ENCODE measurements around the gene ISG20L2.

ISG20L2 gene

GRCh38 chr1:156728599-156729462 lies at the start of gene ISG20L2:
Gene ISG20L2, minus strand, starts transcription at chr1:156728766. Its CDS starts 1,114 bp downstream, at chr1:156727652.
- H3K79me2 ChIP-seq (ENCODE audit: control insufficient read depth, low read length), result peaks cover 66% of the 10 kb centered on the region
- H3K4me1 ChIP-seq (ENCODE audit: control insufficient read depth, low read length), result peaks cover 32% of the 10 kb centered on the region
- H4K20me1 ChIP-seq (ENCODE audit: control insufficient read depth, insufficient read depth, low read depth, low read length), result peaks cover 24% of the 10 kb centered on the region
- peak within 1 kb of the TSS; percentile 97 for H3K4me3 ChIP-seq (ENCODE audit: low read length)
- peak within 1 kb of the TSS; percentile 73 for H3K27ac ChIP-seq (ENCODE audit: low read depth, low read length)
- H3K9me3 ChIP-seq (ENCODE audit: control insufficient read depth, insufficient read depth, low read length), result no peaks in the 10 kb centered on the region
- H3K4me2 ChIP-seq (ENCODE audit: low read length), result peak within 1 kb of the TSS; percentile 92
- peaks cover 27% of the 10 kb centered on the region for H3F3A ChIP-seq (ENCODE audit: control insufficient read depth, insufficient read depth)
- no peaks in the 10 kb centered on the region for H3K27me3 ChIP-seq (ENCODE audit: control insufficient read depth, low read length)
- H3K36me3 ChIP-seq (ENCODE audit: control insufficient read depth, low read length), result peaks cover 81% of the 10 kb centered on the region
- TF ChIP-seq EZH2phosphoT487 (IDR thresholded peaks at IDR 0.05; ENCODE audit: borderline replicate concordance, low read length), result no peak
- TF ChIP-seq, protein P1, sequence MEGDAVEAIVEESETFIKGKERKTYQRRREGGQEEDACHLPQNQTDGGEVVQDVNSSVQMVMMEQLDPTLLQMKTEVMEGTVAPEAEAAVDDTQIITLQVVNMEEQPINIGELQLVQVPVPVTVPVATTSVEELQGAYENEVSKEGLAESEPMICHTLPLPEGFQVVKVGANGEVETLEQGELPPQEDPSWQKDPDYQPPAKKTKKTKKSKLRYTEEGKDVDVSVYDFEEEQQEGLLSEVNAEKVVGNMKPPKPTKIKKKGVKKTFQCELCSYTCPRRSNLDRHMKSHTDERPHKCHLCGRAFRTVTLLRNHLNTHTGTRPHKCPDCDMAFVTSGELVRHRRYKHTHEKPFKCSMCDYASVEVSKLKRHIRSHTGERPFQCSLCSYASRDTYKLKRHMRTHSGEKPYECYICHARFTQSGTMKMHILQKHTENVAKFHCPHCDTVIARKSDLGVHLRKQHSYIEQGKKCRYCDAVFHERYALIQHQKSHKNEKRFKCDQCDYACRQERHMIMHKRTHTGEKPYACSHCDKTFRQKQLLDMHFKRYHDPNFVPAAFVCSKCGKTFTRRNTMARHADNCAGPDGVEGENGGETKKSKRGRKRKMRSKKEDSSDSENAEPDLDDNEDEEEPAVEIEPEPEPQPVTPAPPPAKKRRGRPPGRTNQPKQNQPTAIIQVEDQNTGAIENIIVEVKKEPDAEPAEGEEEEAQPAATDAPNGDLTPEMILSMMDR (IDR thresholded peaks at IDR 0.05; ENCODE audit: low read depth, low read length, poor library complexity, severe bottlenecking), result no peak
- no peaks in the 10 kb centered on the region for H3K9me2 ChIP-seq (replicated peaks; ENCODE audit: control insufficient read depth, low read length)

GRCh38 chr1:156777573-156777972 lies 49.0 kb upstream of the ISG20L2 start:
- H3K9me2 ChIP-seq (replicated peaks; ENCODE audit: control insufficient read depth, low read length), result no peaks in the 10 kb centered on the region
- no peak overlapping the region for H3K27ac ChIP-seq (ENCODE audit: low read depth, low read length)
- H3K79me2 ChIP-seq (ENCODE audit: control insufficient read depth, low read length), result peaks cover 93% of the 10 kb centered on the region
- no peak overlapping the region for H3K4me2 ChIP-seq (ENCODE audit: low read length)
- 0 out of 2 replicates have a peak, but pooled peaks cover 5% of the 10 kb centered on the region for H3K4me1 ChIP-seq (ENCODE audit: control insufficient read depth, low read length)
- no peaks in the 10 kb centered on the region for H3K27me3 ChIP-seq (ENCODE audit: control insufficient read depth, low read length)
- H3F3A ChIP-seq (ENCODE audit: control insufficient read depth, insufficient read depth), result 0 out of 2 replicates have a peak, but pooled peaks cover 5% of the 10 kb centered on the region
- no peak for TF ChIP-seq EZH2phosphoT487 (IDR thresholded peaks at IDR 0.05; ENCODE audit: borderline replicate concordance, low read length)
- TF ChIP-seq, protein P1 (IDR thresholded peaks at IDR 0.05; ENCODE audit: low read depth, low read length, poor library complexity, severe bottlenecking), result no peak
- peaks cover 47% of the 10 kb centered on the region for H3K36me3 ChIP-seq (ENCODE audit: control insufficient read depth, low read length)
- H3K9me3 ChIP-seq (ENCODE audit: control insufficient read depth, insufficient read depth, low read length), result no peaks in the 10 kb centered on the region
- H4K20me1 ChIP-seq (ENCODE audit: control insufficient read depth, insufficient read depth, low read depth, low read length), result peaks cover 14% of the 10 kb centered on the region; the same call in 1 of the 2 replicates
- H3K4me3 ChIP-seq (ENCODE audit: low read length), result no peak overlapping the region

DNA sequence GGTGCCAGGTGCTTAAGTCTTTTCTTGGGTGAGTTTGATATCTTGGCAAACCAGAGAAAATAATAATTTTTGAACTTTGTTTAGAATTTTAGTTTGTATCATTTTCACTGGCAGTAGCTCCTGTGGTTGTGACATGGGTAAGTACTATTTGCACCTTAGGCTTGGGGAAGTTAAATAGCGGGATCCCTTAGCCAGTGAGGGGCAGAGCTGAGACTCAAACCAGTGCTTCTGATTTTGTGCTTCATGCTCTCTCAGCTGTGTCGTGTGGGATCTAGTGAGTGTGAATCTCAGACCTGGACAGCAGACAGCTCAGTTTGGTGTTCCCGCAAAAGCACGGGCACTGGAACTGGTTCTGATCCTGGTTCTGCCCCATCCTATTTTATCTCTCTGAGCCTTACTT lies 48.4 kb upstream of the ISG20L2 start:
- H3K79me2 ChIP-seq (ENCODE audit: control insufficient read depth, low read length), result peaks cover 93% of the 10 kb centered on the region
- H3K9me2 ChIP-seq (replicated peaks; ENCODE audit: control insufficient read depth, low read length), result no peaks in the 10 kb centered on the region
- H3K27ac ChIP-seq (ENCODE audit: low read depth, low read length), result no peak overlapping the region
- H3K4me1 ChIP-seq (ENCODE audit: control insufficient read depth, low read length), result 0 out of 2 replicates have a peak, but pooled peaks cover 5% of the 10 kb centered on the region
- no peak overlapping the region for H3K4me3 ChIP-seq (ENCODE audit: low read length)
- 0 out of 2 replicates have a peak, but pooled peaks cover 5% of the 10 kb centered on the region for H3F3A ChIP-seq (ENCODE audit: control insufficient read depth, insufficient read depth)
- H4K20me1 ChIP-seq (ENCODE audit: control insufficient read depth, insufficient read depth, low read depth, low read length), result peaks cover 14% of the 10 kb centered on the region; the same call in 1 of the 2 replicates
- TF ChIP-seq, protein P1 (IDR thresholded peaks at IDR 0.05; ENCODE audit: low read depth, low read length, poor library complexity, severe bottlenecking), result no peak
- no peak for TF ChIP-seq EZH2phosphoT487 (IDR thresholded peaks at IDR 0.05; ENCODE audit: borderline replicate concordance, low read length)
- no peaks in the 10 kb centered on the region for H3K9me3 ChIP-seq (ENCODE audit: control insufficient read depth, insufficient read depth, low read length)
- no peaks in the 10 kb centered on the region for H3K27me3 ChIP-seq (ENCODE audit: control insufficient read depth, low read length)
- peaks cover 47% of the 10 kb centered on the region for H3K36me3 ChIP-seq (ENCODE audit: control insufficient read depth, low read length)
- no peak overlapping the region for H3K4me2 ChIP-seq (ENCODE audit: low read length)
